Uterus (tissue), 2 donors: ENCODE results near the gene POLA2.

ENCODE experiments used
- POLR2A ChIP-seq, 2 donors: fragments of 450-650 bp; IDR thresholded peaks; one replicate each; pipeline ENCODE4 v1.6.1; 2016; ENCODE audit warnings: antibody characterized with exemption in 2 of 2, mild to moderate bottlenecking in 1 of 2, moderate library complexity in 1 of 2
- TF ChIP-seq, protein P1 (sequence below), 4 experiments: fragments of 200-600 bp in 2 of 4; fragments of 450-650 bp in 2 of 4; sonication (generic) in 2 of 4; IDR thresholded peaks; one replicate each; pipeline ENCODE4 v1.5.1; 2016 to 2019; ENCODE audit warnings: antibody characterized with exemption in 4 of 4, mild to moderate bottlenecking in 2 of 4, moderate library complexity in 1 of 4

- TF ChIP-seq, protein P1, sequence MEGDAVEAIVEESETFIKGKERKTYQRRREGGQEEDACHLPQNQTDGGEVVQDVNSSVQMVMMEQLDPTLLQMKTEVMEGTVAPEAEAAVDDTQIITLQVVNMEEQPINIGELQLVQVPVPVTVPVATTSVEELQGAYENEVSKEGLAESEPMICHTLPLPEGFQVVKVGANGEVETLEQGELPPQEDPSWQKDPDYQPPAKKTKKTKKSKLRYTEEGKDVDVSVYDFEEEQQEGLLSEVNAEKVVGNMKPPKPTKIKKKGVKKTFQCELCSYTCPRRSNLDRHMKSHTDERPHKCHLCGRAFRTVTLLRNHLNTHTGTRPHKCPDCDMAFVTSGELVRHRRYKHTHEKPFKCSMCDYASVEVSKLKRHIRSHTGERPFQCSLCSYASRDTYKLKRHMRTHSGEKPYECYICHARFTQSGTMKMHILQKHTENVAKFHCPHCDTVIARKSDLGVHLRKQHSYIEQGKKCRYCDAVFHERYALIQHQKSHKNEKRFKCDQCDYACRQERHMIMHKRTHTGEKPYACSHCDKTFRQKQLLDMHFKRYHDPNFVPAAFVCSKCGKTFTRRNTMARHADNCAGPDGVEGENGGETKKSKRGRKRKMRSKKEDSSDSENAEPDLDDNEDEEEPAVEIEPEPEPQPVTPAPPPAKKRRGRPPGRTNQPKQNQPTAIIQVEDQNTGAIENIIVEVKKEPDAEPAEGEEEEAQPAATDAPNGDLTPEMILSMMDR (IDR thresholded peaks at IDR 0.05) = no peak
- no peak for TF ChIP-seq POLR2A (IDR thresholded peaks at IDR 0.05)
Observed at GRCh38 chr11:65321828-65322485, 60.2 kb downstream of the POLA2 start.
